Adrenal gland (tissue), 12 donors: Measurements from ENCODE around the gene AP4B1. TPM values are rescaled to one million over a fixed set of nuclear protein-coding genes. Genes with fewer than 3 reads are reported as not detected.

Experiments used
- DNase-seq, 7 donors: peaks; one replicate each; pipeline ENCODE4 v3.0.0-alpha.2; 2019 to 2020
- H3K27ac ChIP-seq, 5 donors: fragments of 200-600 bp; sonication (generic) in 4 of 5; 1 replicate in 3 of 5; 2 replicates in 2 of 5; pipeline versions ENCODE4 v1.5.1 to v1.8.0; 2016 to 2020; ENCODE audit warnings: mild to moderate bottlenecking in 1 of 5
- H3K27me3 ChIP-seq: fragments of 200-600 bp; 2 replicates; pipeline ENCODE4 v1.8.0; 2021
- H3K36me3 ChIP-seq, 2 donors: fragments of 200-600 bp; replicated peaks in 1 of 2; 1 replicate in 1 of 2; 2 replicates in 1 of 2; pipeline versions ENCODE4 v1.5.1 to v1.8.0; 2018 to 2022
- H3K4me1 ChIP-seq, 2 donors: fragments of 200-600 bp; replicated peaks in 1 of 2; 1 replicate in 1 of 2; 2 replicates in 1 of 2; pipeline versions ENCODE4 v1.5.1 to v1.8.0; 2018 to 2021
- H3K4me3 ChIP-seq, 4 donors: fragments of 200-600 bp; sonication (generic) in 3 of 4; one replicate each; pipeline ENCODE4 v1.5.1; 2016 to 2018
- H3K9me3 ChIP-seq, 3 donors: fragments of 200-600 bp; sonication (generic) in 1 of 3; replicated peaks in 1 of 3; 1 replicate in 2 of 3; 2 replicates in 1 of 3; pipeline versions ENCODE4 v1.5.1 to v1.8.0; 2016 to 2021
- POLR2A ChIP-seq, 2 donors: fragments of 450-650 bp; IDR thresholded peaks; one replicate each; pipeline ENCODE4 v1.6.1; 2017; ENCODE audit warnings: antibody characterized with exemption in 2 of 2, mild to moderate bottlenecking in 2 of 2, moderate library complexity in 1 of 2
- WGBS, 4 donors: extraction: QIAGEN DNeasy Blood & Tissue Kit in 2 of 4; methylation state at CpG; one replicate each; pipeline versions ENCODE4 v1.1.5 to v1.1.7; 2013 to 2017; 5-methylcytosine and 5-hydroxymethylcytosine counted together
- intact Hi-C, 2 donors: fragments of 100-400 bp; cut with DNase I; formaldehyde crosslinking; loops; one replicate each; pipeline versions ENCODE4 v1.14.1 to v1.15.0; 2022 to 2023
- polyA plus RNA-seq, 3 donors: library from polyadenylated mRNA; stranded (reverse); fragments of 200-250 nt in 2 of 3; fragments of 350-450 nt in 1 of 3; fragmentation: Illumina TruSeq in 1 of 3; extraction: RNeasy Lipid Tissue Mini Kit (QIAGEN cat#74804) in 1 of 3; gene quantifications; one replicate each; pipeline ENCODE4 v1.2.3, GENCODE V29; 2013 to 2014
- total RNA-seq, 9 donors: library from RNA; depleted of rRNA in 4 of 9; stranded (reverse); fragments of >200 nt in 4 of 9; fragments of 120-200 nt in 1 of 9; fragmentation: NEBNext Ultra II Directional in 1 of 9; extraction: Animal tissue kit (Norgen Biotek cat#: 25700) in 1 of 9; gene quantifications; one replicate each; pipeline versions ENCODE4 v1.1.0 to v1.2.4, GENCODE V29; 2013 to 2023
- TF ChIP-seq, protein P1 (sequence below), 6 experiments: fragments of 450-650 bp in 4 of 6; fragments of 200-600 bp in 2 of 6; sonication (generic) in 1 of 6; IDR thresholded peaks; 1 replicate in 5 of 6; 2 replicates in 1 of 6; pipeline versions ENCODE4 v1.5.1 to v1.8.0; 2016 to 2021; ENCODE audit warnings: antibody characterized with exemption in 6 of 6, mild to moderate bottlenecking in 2 of 6, moderate library complexity in 1 of 6
- donor health status: healthy with polysubstance abuse.
- donor health status: Bipolar disorder and iron deficiency.
- donor health status: DM: yes; HTN: yes; CAD: no.
- donor health status: DM: no; HTN: no; CAD: no.
- donor health status: DM: no; HTN: no; CAD: no.
- donor health status: DM: yes; HTN: yes; CAD: no.

Gene AP4B1
- total and polyA plus RNA-seq, 12 donors, result 9.8 to 24.7 (median 15.9) TPM

GRCh38 chr1:113858418-113858817, 46.2 kb downstream of the AP4B1 start:
- no peaks in the 10 kb centered on the region for H3K4me1 ChIP-seq
- no peak overlapping the region for H3K4me3 ChIP-seq
- DNase-seq, result no peak
- no peaks in the 10 kb centered on the region for H3K36me3 ChIP-seq
- no peaks in the 10 kb centered on the region for H3K9me3 ChIP-seq
- H3K27ac ChIP-seq, result no peak overlapping the region
- no peaks in the 10 kb centered on the region for H3K27me3 ChIP-seq
- TF ChIP-seq, protein P1, sequence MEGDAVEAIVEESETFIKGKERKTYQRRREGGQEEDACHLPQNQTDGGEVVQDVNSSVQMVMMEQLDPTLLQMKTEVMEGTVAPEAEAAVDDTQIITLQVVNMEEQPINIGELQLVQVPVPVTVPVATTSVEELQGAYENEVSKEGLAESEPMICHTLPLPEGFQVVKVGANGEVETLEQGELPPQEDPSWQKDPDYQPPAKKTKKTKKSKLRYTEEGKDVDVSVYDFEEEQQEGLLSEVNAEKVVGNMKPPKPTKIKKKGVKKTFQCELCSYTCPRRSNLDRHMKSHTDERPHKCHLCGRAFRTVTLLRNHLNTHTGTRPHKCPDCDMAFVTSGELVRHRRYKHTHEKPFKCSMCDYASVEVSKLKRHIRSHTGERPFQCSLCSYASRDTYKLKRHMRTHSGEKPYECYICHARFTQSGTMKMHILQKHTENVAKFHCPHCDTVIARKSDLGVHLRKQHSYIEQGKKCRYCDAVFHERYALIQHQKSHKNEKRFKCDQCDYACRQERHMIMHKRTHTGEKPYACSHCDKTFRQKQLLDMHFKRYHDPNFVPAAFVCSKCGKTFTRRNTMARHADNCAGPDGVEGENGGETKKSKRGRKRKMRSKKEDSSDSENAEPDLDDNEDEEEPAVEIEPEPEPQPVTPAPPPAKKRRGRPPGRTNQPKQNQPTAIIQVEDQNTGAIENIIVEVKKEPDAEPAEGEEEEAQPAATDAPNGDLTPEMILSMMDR (IDR thresholded peaks at IDR 0.05), result no peak
- intact Hi-C loops, result no loop called here
- 71 to 82% (median 81%) methylated on average over 3 of the region's 3 CpGs for WGBS, 4 donors

- H3K27ac ChIP-seq, result no peak overlapping the region
Observed at GRCh38 chr1:113857776-113858175, 46.8 kb downstream of the AP4B1 start.

DNA sequence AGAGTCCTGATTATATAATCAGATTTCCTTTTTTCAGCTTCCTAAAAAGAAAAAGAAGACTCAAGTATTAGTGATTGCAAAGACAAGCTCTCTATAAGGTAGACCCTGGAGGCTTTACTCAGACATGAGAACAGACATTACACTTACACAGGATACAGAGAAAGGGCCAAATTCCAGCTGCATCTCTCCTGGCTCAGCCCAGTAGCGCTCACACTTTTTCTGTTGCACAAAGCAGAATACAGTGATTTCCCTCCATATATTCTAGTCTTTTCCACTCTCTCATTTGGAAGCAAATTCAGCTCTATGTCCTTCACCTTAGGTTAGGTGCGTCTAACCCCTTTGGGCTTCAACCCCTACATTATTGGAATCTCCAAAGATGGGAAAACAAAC, 48.2 kb downstream of the AP4B1 start:
- no peak overlapping the region for H3K4me3 ChIP-seq
- intact Hi-C loops, result no loop called here
- no peaks in the 10 kb centered on the region for H3K27me3 ChIP-seq
- no peaks in the 10 kb centered on the region for H3K4me1 ChIP-seq
- H3K36me3 ChIP-seq, result no peaks in the 10 kb centered on the region
- DNase-seq, result no peak
- H3K27ac ChIP-seq, result no peak overlapping the region
- 90 to 97% (median 93%) methylated on average over 2 of the region's 2 CpGs for whole genome bisulfite sequencing, 4 donors
- TF ChIP-seq, protein P1 (IDR thresholded peaks at IDR 0.05), result no peak
- no peak for TF ChIP-seq POLR2A (IDR thresholded peaks at IDR 0.05)
- H3K9me3 ChIP-seq, result no peaks in the 10 kb centered on the region

More at GRCh38 chr1:113857776-113858175, 46.8 kb downstream of the AP4B1 start:
- no peaks in the 10 kb centered on the region for H3K4me1 ChIP-seq
- H3K36me3 ChIP-seq, result no peaks in the 10 kb centered on the region
- WGBS, 4 donors, result 56 to 66% (median 59%) methylated on average over 3 of the region's 3 CpGs
- H3K27me3 ChIP-seq, result no peaks in the 10 kb centered on the region
- no peaks in the 10 kb centered on the region for H3K9me3 ChIP-seq
- intact Hi-C loops, result no loop called here
- no peak for DNase-seq
- TF ChIP-seq POLR2A (IDR thresholded peaks at IDR 0.05), result no peak
- TF ChIP-seq, protein P1 (IDR thresholded peaks at IDR 0.05), result no peak
- H3K4me3 ChIP-seq, result no peak overlapping the region

DNA sequence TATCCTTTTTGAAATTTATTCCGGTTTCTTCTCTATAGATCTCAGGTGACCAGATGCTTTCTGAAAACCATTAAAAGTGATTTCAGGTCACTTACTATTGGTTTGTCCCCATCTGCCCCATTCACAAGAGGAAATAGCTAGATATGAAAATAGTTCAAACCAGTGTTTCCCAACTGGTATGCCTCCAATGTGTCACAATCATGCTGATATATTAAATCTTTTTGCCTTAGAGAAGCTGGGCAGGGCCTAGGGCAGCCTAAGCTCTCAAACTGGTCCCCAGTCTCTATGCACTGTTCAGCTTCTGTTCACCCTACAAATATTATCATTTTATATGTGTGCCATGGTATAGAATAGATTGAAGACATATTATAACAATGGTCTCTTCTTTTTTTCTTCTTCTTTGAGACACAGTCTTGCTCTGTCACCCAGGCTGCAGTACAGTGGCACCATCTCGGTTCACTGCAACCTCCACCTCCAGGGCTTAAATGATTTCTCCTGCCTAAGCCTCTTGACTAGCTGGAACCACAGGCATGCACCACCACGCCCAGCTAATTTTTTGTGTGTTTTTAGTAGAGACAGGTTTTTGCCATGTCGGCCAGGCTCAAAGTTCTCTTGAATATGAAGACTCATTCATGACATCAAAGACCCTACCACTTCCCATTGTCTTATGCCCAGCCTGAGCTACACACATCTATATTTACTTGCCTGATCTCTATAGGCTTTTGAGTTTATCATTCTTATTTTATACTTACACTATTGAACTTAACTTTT, 48.8 kb downstream of the AP4B1 start:
- Histone ChIP-seq H3K4me1 (no peaks in the 10 kb centered on the region), H3K9me3 (no peaks in the 10 kb centered on the region), H3K27me3 (no peaks in the 10 kb centered on the region), H3K27ac (no peak overlapping the region), H3K4me3 (no peak overlapping the region), H3K36me3 (no peaks in the 10 kb centered on the region)
- 91 to 99% (median 92%) methylated on average over 4 of the region's 4 CpGs for WGBS, 4 donors
- TF ChIP-seq POLR2A (IDR thresholded peaks at IDR 0.05), result no peak
- TF ChIP-seq, protein P1 (IDR thresholded peaks at IDR 0.05), result no peak
- intact Hi-C loops, result no loop called here
- DNase-seq, result no peak
